HG03097 (cell line): ENCODE measurements around the gene ERBIN.

Experiments
- ATAC-seq: cut with Tn5 transposase; IDR thresholded peaks from one replicate; pipeline ENCODE4 v1.9.1; 2021; ENCODE audit not compliant: unreplicated experiment, low FRiP score

The ERBIN gene

GRCh38 chr5:66089384-66089783 is 163.0 kb downstream of the ERBIN start:
- no peak for ATAC-seq

- no peak for ATAC-seq
Observed at GRCh38 chr5:66100851-66101250, 174.5 kb downstream of the ERBIN start.

GRCh38 chr5:66113160-66113559 is 186.8 kb downstream of the ERBIN start:
- ATAC-seq = no peak

GRCh38 chr5:66118304-66118703 is 191.9 kb downstream of the ERBIN start:
- no peak for ATAC-seq

- ATAC-seq = no peak
Observed at GRCh38 chr5:66122379-66123034, 196.1 kb downstream of the ERBIN start.

GRCh38 chr5:66129144-66129543 is 202.8 kb downstream of the ERBIN start:
- no peak for ATAC-seq

- ATAC-seq = no peak
Observed at GRCh38 chr5:66130493-66130892, 204.1 kb downstream of the ERBIN start.
